Activated CD4-positive, alpha-beta T cell treated with anti-CD3 and anti-CD28 coated beads, Interleukin-2, amount 50 U/mL, for 48 hours (primary cell): ENCODE results near the gene MT3.
"Not testable (repeated sequence)": the region's sequence is repeated elsewhere in the genome, so short reads cannot be mapped to it uniquely, and the experiment has no call there.

Experiments
- DNase-seq, 2 experiments: peaks; one replicate each; pipeline ENCODE4 v3.0.0-alpha.2; 2020

Gene MT3

GRCh38 chr16:56610609-56611111 is 21.3 kb downstream of the MT3 start:
- DNase-seq = peak in 1 of 2 experiments; percentile 54

DNA sequence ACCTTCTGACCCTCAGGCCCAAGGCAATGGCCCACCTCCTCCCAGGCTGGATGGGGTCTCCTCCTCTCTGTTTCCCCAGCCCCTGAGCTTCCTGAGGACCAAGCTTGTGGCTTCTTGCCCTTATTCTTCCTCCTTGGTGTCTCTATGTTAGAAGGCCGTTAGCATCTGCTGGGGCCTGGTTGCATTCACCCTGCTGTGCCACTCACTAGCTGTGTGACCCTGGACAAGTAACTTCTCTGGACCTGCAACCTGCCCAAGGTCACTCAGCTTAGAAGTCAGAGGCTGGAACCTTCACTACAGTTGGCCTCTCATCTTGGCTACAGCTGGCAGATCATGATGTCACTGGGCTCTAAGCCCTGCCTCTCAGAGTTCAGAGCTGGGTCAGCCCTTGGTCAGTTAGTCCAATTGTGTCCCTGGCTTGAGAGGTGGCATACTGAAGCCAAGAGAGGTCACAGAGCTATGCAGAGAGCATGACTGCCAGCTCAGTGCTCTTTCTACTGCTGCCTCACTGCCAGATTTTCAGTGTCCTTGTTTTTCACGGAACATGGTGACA is 22.0 kb downstream of the MT3 start:
- no peak for DNase-seq

DNA sequence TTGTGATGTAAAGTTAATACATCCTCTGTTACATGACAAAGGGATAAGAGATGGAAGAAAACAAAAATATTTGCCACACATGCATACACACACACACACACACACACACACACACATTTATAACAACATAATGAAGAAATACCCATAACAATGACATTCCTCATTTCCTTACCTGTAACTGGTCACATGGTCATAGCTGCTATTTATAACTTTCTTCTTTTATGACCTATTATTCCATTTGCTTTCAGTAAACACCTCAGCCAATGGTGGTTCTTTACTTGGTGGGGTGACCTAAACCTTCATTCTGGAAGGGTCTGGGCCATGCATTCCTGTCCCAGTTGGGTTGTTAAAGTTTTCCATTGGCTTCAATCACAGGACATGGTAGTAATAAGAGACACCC is 24.4 kb downstream of the MT3 start:
- no peak for DNase-seq

DNA sequence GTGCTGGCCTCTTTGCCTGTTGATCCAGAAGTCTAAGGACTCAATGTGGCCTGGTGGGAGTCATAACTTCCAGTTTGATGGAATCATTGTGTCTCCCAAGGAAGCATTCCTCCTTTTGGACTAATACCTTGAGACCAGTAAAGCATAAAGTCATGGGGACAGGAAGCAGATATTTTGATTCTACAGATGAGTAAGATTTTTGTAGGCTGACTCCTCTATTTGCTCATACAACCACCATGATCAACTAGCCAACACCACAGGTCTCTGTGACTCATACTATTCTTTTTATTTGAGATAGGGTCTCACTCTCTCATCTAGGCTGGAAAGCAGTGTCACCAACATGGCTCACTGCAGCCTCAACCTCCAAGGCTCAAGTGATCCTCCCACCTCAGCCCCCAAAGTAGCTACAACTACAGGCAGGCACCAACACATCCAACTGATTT is 25.2 kb downstream of the MT3 start:
- DNase-seq = peak in 1 of 2 experiments; percentile 53

GRCh38 chr16:56615353-56615752 is 26.0 kb downstream of the MT3 start:
- DNase-seq = no peak

GRCh38 chr16:56616608-56617211 is 27.4 kb downstream of the MT3 start:
- DNase-seq = no peak

DNA sequence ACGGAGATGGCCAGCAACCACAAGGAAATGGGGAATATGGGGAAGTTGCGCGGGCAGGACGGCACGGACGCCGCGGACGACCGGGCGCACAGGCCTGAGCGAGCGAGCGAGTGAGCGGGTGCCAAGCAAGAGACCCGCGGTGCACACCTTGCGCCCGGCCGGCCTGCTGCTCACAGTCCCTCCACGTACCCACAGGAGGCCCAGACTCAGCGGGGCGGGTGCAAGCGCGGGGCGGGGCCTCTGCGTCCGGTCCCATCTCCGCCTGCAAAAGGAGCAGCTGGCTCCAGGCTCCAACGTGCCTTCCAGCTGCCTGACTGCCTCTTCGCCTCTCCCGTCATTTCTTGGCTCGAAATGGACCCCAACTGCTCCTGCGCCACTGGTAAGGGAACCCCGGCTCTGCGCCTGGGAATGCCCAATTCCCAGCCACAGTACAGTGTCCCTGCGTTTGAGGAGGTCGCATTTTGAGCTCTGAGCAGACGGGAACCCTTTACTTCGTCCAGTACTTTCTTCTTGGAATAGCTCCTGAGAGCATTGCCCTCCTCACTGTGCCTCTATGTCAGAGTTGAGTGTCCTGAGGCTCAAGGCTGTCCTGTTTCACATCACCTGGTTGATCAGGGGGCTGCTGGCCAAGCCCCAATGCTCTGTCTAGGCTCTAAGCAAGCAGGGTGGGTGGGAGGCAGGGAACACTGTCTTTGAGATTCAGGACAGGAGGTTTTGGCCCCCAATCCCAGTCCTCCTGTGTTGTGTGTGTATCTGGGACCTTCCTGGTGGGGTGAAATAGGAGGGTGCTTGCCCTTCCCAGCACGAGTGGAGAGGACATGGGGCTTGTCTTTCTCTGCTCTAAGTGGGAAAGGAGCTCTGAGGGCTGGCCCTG is 28.1 kb downstream of the MT3 start:
- DNase-seq = peak in 1 of 2 experiments; percentile 65

- DNase-seq = no peak
Measured at GRCh38 chr16:56618138-56618537, 28.8 kb downstream of the MT3 start.

- DNase-seq = no peak
Measured at GRCh38 chr16:56620339-56620897, 31.1 kb downstream of the MT3 start.

DNA sequence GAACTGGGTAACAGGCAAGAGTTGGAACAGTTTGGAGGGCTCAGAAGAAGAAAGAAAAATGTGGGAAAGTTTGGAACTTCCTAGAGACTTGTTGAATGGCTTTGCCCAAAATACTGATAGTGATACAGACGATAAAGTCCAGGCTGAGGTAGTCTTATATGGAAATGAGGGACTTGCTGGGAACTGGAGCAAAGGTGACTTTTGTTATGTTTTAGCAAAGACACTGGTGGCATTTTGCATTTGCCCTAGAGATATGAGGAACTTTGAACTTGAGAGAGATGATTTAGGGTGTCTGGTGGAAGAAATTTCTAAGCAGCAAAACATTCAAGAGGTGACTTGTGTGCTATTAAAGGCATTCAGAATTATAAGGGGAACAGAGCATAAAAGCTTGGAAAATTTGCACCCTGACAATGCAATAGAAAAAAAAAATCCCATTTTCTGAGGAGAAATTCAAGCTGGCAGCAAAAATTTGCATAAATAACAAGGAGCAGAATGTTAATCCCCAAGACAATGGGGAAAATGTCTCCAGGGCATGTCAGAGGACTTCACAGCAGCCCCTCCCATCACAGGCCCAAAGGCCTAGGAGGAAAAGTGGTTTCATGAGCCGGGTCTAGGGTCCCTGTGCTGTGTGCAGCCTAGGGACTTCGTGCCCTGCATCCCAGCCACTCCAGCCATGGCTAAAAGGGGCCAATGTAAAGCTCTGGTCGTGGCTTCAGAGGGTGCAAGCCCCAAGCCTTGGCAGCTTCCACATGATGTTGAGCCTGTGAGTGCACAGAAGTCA is 32.5 kb downstream of the MT3 start:
- DNase-seq = not testable (repeated sequence)

GRCh38 chr16:56623184-56623583 is 33.9 kb downstream of the MT3 start:
- not testable (repeated sequence) for DNase-seq

DNA sequence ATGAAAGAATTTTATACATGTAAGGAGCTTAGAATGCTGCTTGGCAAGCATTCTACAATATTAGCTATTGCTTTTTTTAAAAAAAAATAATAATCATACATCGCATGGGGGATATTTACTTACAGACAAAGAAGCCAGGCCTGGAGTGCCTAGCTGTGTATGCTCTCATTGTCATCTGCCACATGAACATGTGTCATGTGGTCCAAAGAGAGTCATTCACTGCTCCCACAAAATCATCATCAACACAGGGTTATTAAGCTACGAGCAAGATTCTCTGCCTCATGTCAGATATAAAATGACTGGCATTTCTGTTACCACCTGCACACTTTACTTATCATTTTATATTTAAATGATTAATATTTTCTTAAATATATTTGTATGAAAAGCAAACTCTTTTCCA is 34.3 kb downstream of the MT3 start:
- DNase-seq = no peak

DNA sequence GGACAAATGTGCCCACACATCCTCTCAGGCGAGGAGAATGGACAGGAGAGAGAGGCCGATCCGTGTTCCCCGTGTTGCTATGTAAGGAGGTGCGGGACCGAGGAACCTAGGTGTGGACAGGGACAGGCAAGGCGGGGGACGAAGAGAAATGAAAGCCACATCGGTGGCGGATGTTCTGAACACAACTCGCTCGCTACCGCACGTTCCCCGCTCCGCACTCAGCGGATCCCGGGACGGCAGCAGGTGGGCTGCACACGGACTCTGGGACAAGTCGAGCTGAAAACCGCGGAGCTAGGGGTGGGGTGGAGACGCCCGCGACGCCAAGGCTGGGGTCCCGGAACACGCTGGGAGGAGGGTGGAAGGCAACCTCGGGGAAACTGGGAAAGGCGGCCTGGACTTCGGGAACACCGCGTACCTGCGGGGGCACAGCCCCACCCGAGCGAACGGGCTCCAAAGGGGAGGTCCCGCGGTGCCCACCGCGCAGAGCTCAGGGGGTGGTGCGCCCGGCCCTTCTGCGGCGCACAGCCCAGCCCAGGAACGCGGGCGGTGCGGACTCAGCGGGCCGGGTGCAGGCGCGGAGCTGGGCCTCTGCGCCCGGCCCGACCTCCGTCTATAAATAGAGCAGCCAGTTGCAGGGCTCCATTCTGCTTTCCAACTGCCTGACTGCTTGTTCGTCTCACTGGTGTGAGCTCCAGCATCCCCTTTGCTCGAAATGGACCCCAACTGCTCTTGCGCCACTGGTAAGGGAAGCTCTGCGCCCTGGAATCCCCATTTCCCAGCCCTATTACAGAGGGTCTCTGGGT is 36.0 kb downstream of the MT3 start, which contains the start of gene MT1E:
Gene MT1E, plus strand, starts transcription at position 642 of the 803 bp plus-strand sequence. Its CDS starts 71 bp downstream, at position 713.
- peak; percentile 53 to 58 for DNase-seq

DNA sequence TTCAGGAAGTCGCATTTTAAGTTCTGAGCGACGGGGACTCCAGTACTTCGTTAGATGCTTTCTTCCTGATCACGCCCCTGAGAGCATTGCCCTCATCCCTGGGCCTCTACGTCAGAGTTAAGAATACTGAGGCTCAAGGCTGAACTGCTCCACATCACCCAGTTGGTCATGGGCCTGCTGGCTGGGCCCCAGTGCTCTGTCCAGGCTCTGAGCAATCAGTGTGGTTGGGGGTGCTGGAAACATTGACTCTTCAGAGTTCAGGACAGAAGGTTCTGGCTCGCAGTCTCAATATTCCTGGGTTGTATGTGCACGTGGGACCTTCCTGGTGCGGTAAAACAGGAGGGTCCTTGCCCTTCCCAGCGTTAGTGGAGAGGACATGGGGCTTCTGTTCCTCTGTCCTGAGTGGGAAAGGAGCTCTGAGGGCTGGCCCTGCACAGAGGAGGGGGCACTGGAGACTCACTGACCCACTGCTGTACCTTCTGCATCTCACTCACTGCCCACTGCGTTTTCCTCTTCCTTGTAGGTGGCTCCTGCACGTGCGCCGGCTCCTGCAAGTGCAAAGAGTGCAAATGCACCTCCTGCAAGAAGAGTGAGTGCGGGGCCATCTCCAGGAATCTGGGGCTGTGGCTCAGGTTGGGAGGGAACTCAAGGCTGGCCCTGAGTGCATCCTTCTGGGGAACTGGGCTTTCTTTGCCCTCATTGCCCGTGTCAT is 36.8 kb downstream of the MT3 start:
- no peak for DNase-seq

DNA sequence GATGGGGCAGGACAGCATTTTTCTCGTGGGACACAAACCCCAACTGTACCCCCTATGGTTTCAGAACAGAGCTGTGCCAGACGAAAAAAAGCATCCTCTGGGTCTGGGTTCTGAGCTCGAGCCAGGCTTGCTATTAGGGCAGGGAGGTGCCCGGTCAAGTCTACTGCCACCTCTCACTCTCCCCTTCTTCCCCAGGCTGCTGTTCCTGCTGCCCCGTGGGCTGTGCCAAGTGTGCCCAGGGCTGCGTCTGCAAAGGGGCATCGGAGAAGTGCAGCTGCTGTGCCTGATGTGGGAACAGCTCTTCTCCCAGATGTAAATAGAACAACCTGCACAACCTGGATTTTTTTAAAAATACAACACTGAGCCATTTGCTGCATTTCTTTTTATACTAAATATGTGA is 37.4 kb downstream of the MT3 start:
- no peak for DNase-seq

GRCh38 chr16:56628486-56629350 is 39.4 kb downstream of the MT3 start:
- no peak for DNase-seq

GRCh38 chr16:56629531-56629930 is 40.2 kb downstream of the MT3 start:
- DNase-seq = no peak

DNA sequence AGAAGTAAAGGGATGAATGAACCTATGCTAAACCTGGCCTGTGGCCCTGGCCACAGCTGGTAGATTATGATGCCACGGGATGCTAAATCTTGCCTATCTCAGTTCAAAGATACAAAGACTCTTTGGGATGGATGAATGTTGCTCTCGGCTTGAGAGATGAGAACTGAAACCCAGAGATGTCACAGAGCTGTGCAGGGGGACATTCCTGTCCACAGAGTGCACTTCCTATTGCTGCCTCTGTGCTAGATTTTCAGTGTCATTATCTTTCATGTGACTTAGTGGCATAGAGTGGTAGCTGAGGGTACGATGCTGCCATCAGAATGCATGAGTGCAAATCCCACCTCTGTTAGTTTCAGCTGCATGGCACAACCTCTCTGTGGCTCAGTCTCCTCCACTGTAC is 40.8 kb downstream of the MT3 start:
- DNase-seq = no peak

DNA sequence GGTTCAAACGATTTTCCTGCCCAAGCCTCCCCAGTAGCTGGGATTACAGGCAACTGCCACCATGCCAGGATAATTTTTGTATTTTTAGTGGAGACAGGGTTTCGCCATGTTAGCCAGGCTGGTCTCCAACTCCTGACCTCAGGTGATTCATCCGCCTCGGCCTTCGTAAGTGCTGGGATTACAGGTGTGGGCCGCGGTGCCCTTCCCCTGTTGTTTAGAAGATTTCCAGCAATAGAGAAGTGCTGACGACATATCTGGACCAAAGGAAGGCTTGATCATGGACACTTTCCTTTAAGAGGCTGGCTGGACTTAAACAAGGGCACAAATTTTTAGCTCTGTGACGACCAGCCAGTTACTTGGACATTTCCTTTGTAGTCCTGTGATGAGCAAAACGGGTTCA is 41.9 kb downstream of the MT3 start:
- DNase-seq = no peak

DNA sequence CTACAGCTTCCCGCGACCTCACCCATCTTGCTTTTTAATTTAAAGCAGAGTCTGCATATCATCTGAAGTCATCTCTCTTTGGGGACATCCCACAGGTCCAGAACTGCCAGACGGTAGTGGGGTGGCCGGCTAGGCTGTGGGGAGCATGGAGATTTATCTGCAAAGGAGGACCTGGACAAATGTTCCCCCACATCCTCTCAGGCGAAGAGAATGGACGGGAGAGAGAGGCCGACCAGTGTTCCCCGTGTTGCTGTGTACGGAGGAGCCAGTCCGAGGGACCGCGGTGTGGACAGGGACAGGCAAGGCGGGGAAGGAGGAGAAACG is 42.5 kb downstream of the MT3 start:
- DNase-seq = no peak
